HepG2 (cell line): ENCODE data around the gene PRKCE. TPM values are rescaled to one million over a fixed set of nuclear protein-coding genes. Genes with fewer than 3 reads are reported as not detected.
A peak's percentile ranks its signal among the peaks of the same experiment; 100 is the strongest.

ENCODE experiments used
- ATAD3A ChIP-seq: sonication (generic); formaldehyde crosslinking; IDR thresholded peaks from 2 replicates; pipeline ENCODE4 v1.4.0; 2020; ENCODE audit warnings: missing genetic modification reagents
- CBX2 ChIP-seq, 2 experiments: fragments of 200-600 bp in 1 of 2; sonication (generic); formaldehyde crosslinking in 1 of 2; IDR thresholded peaks; 2 replicates each; pipeline versions ENCODE4 v1.7.0 to v1.8.1; 2018 to 2022; ENCODE audit warnings: low read depth in 2 of 2, low read length in 1 of 2, mild to moderate bottlenecking in 1 of 2, missing genetic modification reagents in 1 of 2
- DDIT3 ChIP-seq: sonication (generic); formaldehyde crosslinking; IDR thresholded peaks from 2 replicates; pipeline ENCODE4 v1.4.0; 2020; ENCODE audit warnings: mild to moderate bottlenecking, missing genetic modification reagents
- DPF2 ChIP-seq: sonication (generic); formaldehyde crosslinking; IDR thresholded peaks from 2 replicates; pipeline ENCODE4 v1.4.0; 2020; ENCODE audit warnings: mild to moderate bottlenecking, low read depth, missing genetic modification reagents, borderline replicate concordance
- FOXK1 ChIP-seq: sonication (generic); formaldehyde crosslinking; IDR thresholded peaks from 2 replicates; pipeline ENCODE4 v1.4.0; 2020; ENCODE audit warnings: low read depth, missing genetic modification reagents, borderline replicate concordance
- FOXO4 ChIP-seq: sonication (generic); formaldehyde crosslinking; conservative IDR thresholded peaks from 2 replicates; pipeline ENCODE4 v1.8.1; 2023; ENCODE audit warnings: missing genetic modification reagents
- HDAC6 ChIP-seq: fragments of 200-600 bp; sonication (generic); IDR thresholded peaks from 2 replicates; pipeline ENCODE4 v1.7.0; 2017; ENCODE audit warnings: mild to moderate bottlenecking, antibody characterized with exemption, low read length, low read depth
- HOXA3 ChIP-seq: sonication (generic); formaldehyde crosslinking; IDR thresholded peaks from 2 replicates; pipeline ENCODE4 v1.5.0; 2020; ENCODE audit warnings: missing genetic modification reagents
- MYC ChIP-seq: sonication (generic); formaldehyde crosslinking; IDR thresholded peaks from 2 replicates; pipeline ENCODE4 v1.9.0; 2021; ENCODE audit warnings: missing genetic modification reagents, borderline replicate concordance
- PCBP1 ChIP-seq: fragments of 200-400 bp; formaldehyde crosslinking; IDR thresholded peaks from 2 replicates; pipeline ENCODE4 v1.6.1; 2017; ENCODE audit warnings: mild to moderate bottlenecking, low read depth, low read length, borderline replicate concordance
- PHB2 ChIP-seq: fragments of 450-650 bp; IDR thresholded peaks from 2 replicates; pipeline ENCODE4 v1.6.1; 2018; ENCODE audit not compliant: partially characterized antibody
- POLR2A ChIP-seq, 2 experiments: IDR thresholded peaks; 2 replicates each; pipeline ENCODE4 v1.6.1; 2011; ENCODE audit warnings: low read depth in 2 of 2, low read length in 2 of 2, mild to moderate bottlenecking in 1 of 2, moderate library complexity in 1 of 2; ENCODE audit not compliant: insufficient read depth in 1 of 2
- SMARCE1 ChIP-seq: fragments of 450-650 bp; IDR thresholded peaks from 2 replicates; pipeline ENCODE4 v1.6.1; 2017; ENCODE audit warnings: borderline replicate concordance
- TAF15 ChIP-seq: fragments of 200-400 bp; formaldehyde crosslinking; IDR thresholded peaks from one replicate; pipeline ENCODE4 v1.6.1; 2018; ENCODE audit warnings: mild to moderate bottlenecking, low read depth, low read length; ENCODE audit not compliant: poor library complexity, severe bottlenecking
- TFDP1 ChIP-seq: IDR thresholded peaks from 2 replicates; pipeline ENCODE4 v1.6.1; 2016; ENCODE audit warnings: missing compliant biosample characterization, missing genetic modification reagents, borderline replicate concordance
- ZBTB46 ChIP-seq: sonication (generic); formaldehyde crosslinking; IDR thresholded peaks from 2 replicates; pipeline ENCODE4 v1.4.0; 2020; ENCODE audit warnings: mild to moderate bottlenecking, missing genetic modification reagents, borderline replicate concordance
- ZFP36 ChIP-seq: fragments of 150-350 bp; IDR thresholded peaks from 2 replicates; pipeline ENCODE4 v1.6.1; 2018; ENCODE audit warnings: borderline replicate concordance, low read length, low read depth; ENCODE audit not compliant: partially characterized antibody
- ZKSCAN8 ChIP-seq: IDR thresholded peaks from 2 replicates; pipeline ENCODE4 v1.6.1; 2016; ENCODE audit warnings: borderline replicate concordance, missing genetic modification reagents, missing compliant biosample characterization
- ZNF225 ChIP-seq: sonication (generic); formaldehyde crosslinking; IDR thresholded peaks from 2 replicates; pipeline ENCODE4 v1.4.0; 2020; ENCODE audit warnings: mild to moderate bottlenecking, missing genetic modification reagents
- ZNF451 ChIP-seq: sonication (generic); formaldehyde crosslinking; IDR thresholded peaks from 2 replicates; pipeline ENCODE4 v1.5.0; 2020; ENCODE audit warnings: mild to moderate bottlenecking, missing genetic modification reagents
- ZNF75D ChIP-seq: sonication (generic); formaldehyde crosslinking; IDR thresholded peaks from 2 replicates; pipeline ENCODE4 v1.8.1; 2023; ENCODE audit warnings: missing genetic modification reagents, mild to moderate bottlenecking, borderline replicate concordance
- ZNF776 ChIP-seq: sonication (generic); formaldehyde crosslinking; IDR thresholded peaks from 2 replicates; pipeline ENCODE4 v1.4.0; 2020; ENCODE audit warnings: mild to moderate bottlenecking, missing genetic modification reagents
- ZNF782 ChIP-seq: sonication (generic); formaldehyde crosslinking; IDR thresholded peaks from 2 replicates; pipeline ENCODE4 v1.4.0; 2020; ENCODE audit warnings: missing genetic modification reagents, mild to moderate bottlenecking, borderline replicate concordance
- ZNF891 ChIP-seq: sonication (generic); formaldehyde crosslinking; IDR thresholded peaks from 2 replicates; pipeline ENCODE4 v1.5.0; 2020; ENCODE audit warnings: mild to moderate bottlenecking, missing genetic modification reagents
- polyA plus RNA-seq, 8 experiments: library from polyadenylated mRNA; depleted of rRNA in 3 of 8; stranded (reverse) in 7 of 8; unstranded in 1 of 8; fragments of >200 nt; fragmentation: Illumina TruSeq in 4 of 8; extraction: Trizol in 4 of 8; gene quantifications; 2 replicates each; pipeline versions ENCODE4 v1.2.1 to v1.2.3, GENCODE V29; 2011 to 2016; ENCODE audit warnings: low read depth in 4 of 8, missing spikeins in 1 of 8, mixed read lengths in 1 of 8; ENCODE audit not compliant: insufficient read depth in 1 of 8
- total RNA-seq, 5 experiments: library from RNA; depleted of rRNA; stranded (reverse); fragments of >200 nt; fragmentation: Illumina TruSeq; extraction: Trizol; gene quantifications; 2 replicates each; pipeline ENCODE4 v1.2.3, GENCODE V29; 2016; ENCODE audit warnings: low read depth in 1 of 5

PRKCE gene
- total and polyA plus RNA-seq, 2 of the 13 experiments (the other 11 are each of a cell fraction or from before 2014, with no cell fraction given) = 1.0 to 3.9 TPM

- TF ChIP-seq ZNF451 (CRISPR knock-in tag) (peak; percentile 56; the same call in 1 of the 2 replicates), ZKSCAN8 (CRISPR knock-in tag) (peak; percentile 76; the same call in 1 of the 2 replicates), ZNF891 (peak; percentile 71; the same call in 1 of the 2 replicates), FOXO4 (CRISPR knock-in tag) (no peak), TFDP1 (CRISPR knock-in tag) (no peak; the same call in 1 of the 2 replicates), HOXA3 (CRISPR knock-in tag) (peak; percentile 89), MYC (CRISPR knock-in tag) (peak; percentile 85), ATAD3A (CRISPR knock-in tag) (no peak), ZBTB46 (CRISPR knock-in tag) (peak; percentile 59; the same call in 1 of the 2 replicates), ZNF776 (CRISPR knock-in tag) (no peak), ZNF782 (CRISPR knock-in tag) (no peak; the same call in 1 of the 2 replicates), DDIT3 (no peak), CBX2 (IDR thresholded peaks at IDR 0.05; ENCODE audit: low read depth, low read length) (no peak), CBX2 (CRISPR knock-in tag; IDR thresholded peaks at IDR 0.05; ENCODE audit: low read depth) (no peak; the same call in 1 of the 2 replicates), HDAC6 (no peak), ZNF75D (CRISPR knock-in tag) (no peak), POLR2A (IDR thresholded peaks at IDR 0.05; ENCODE audit: insufficient read depth in 1 of 2, low read depth in 2 of 2, low read length in 2 of 2) (peak; percentile 27 to 77; a peak in 2 of 4 replicates), PHB2 (no peak), PCBP1 (no peak), ZFP36 (no peak), ZNF225 (CRISPR knock-in tag) (no peak; the same call in 1 of the 2 replicates), DPF2 (CRISPR knock-in tag) (peak; percentile 77), SMARCE1 (no peak), FOXK1 (peak; percentile 92), TAF15 (no peak)
Measured at GRCh38 chr2:45992021-45992740, 340.7 kb downstream of the PRKCE start (continued).
